NCI-H526 treated with DMSO at 0.1 percent for 48 hours (cell line): Measurements from ENCODE around the gene MYBL2.
"Not testable (repeated sequence)": the region's sequence is repeated elsewhere in the genome, so short reads cannot be mapped to it uniquely, and the experiment has no call there.

Source experiments
- DNase-seq: peaks from one replicate; lab custom pipeline; 2025; lab: John Stamatoyannopoulos, UW

The MYBL2 gene

GRCh38 chr20:43666376-43667328, at the start of gene MYBL2:
TSS of gene MYBL2 (plus strand) at chr20:43667114. CDS start at chr20:43667284, 170 bp downstream.
- peak; percentile 72 for DNase-seq

GRCh38 chr20:43631598-43631997, 35.3 kb upstream of the MYBL2 start:
- no peak for DNase-seq

- DNase-seq = no peak
Measured at GRCh38 chr20:43636429-43636828, 30.5 kb upstream of the MYBL2 start.

- no peak for DNase-seq
Measured at GRCh38 chr20:43642548-43642947, 24.4 kb upstream of the MYBL2 start.

GRCh38 chr20:43650997-43651525, 15.9 kb upstream of the MYBL2 start:
- no peak for DNase-seq

GRCh38 chr20:43651650-43652184, 15.2 kb upstream of the MYBL2 start:
- not testable (repeated sequence) for DNase-seq

GRCh38 chr20:43653966-43654365, 12.9 kb upstream of the MYBL2 start:
- DNase-seq = no peak

- not testable (repeated sequence) for DNase-seq
Measured at GRCh38 chr20:43655176-43655575, 11.7 kb upstream of the MYBL2 start.

GRCh38 chr20:43655937-43656336, 11.0 kb upstream of the MYBL2 start:
- DNase-seq = no peak

GRCh38 chr20:43658069-43658722, 8.7 kb upstream of the MYBL2 start:
- DNase-seq = no peak

- DNase-seq = no peak
Measured at GRCh38 chr20:43658723-43659419, 8.0 kb upstream of the MYBL2 start.

- no peak for DNase-seq
Measured at GRCh38 chr20:43662943-43663655, 3.8 kb upstream of the MYBL2 start.

GRCh38 chr20:43665466-43666176, 1.3 kb upstream of the MYBL2 start:
- no peak for DNase-seq

GRCh38 chr20:43667341-43668132, 623 bp downstream of the MYBL2 start:
- peak; percentile 24 for DNase-seq

GRCh38 chr20:43669332-43669731, 2.4 kb downstream of the MYBL2 start:
- DNase-seq = no peak

GRCh38 chr20:43670423-43670822, 3.5 kb downstream of the MYBL2 start:
- DNase-seq = no peak

GRCh38 chr20:43676368-43676767, 9.5 kb downstream of the MYBL2 start:
- DNase-seq = no peak

GRCh38 chr20:43680981-43681380, 14.1 kb downstream of the MYBL2 start:
- no peak for DNase-seq

- DNase-seq = no peak
Measured at GRCh38 chr20:43681468-43681942, 14.6 kb downstream of the MYBL2 start.

- peak; percentile 33 for DNase-seq
Measured at GRCh38 chr20:43681991-43682410, 15.1 kb downstream of the MYBL2 start.
